ENCODE measurements around the gene POLR1G. TPM values are rescaled to one million over a fixed set of nuclear protein-coding genes. Genes with fewer than 3 reads are reported as not detected.

POLR1G gene
- total and polyA plus RNA-seq, 9 of the 15 experiments (the other 6 are each of a cell fraction or from before 2014, with no cell fraction given) = 3.0 to 50.1 (median 27.4) TPM

DNA sequence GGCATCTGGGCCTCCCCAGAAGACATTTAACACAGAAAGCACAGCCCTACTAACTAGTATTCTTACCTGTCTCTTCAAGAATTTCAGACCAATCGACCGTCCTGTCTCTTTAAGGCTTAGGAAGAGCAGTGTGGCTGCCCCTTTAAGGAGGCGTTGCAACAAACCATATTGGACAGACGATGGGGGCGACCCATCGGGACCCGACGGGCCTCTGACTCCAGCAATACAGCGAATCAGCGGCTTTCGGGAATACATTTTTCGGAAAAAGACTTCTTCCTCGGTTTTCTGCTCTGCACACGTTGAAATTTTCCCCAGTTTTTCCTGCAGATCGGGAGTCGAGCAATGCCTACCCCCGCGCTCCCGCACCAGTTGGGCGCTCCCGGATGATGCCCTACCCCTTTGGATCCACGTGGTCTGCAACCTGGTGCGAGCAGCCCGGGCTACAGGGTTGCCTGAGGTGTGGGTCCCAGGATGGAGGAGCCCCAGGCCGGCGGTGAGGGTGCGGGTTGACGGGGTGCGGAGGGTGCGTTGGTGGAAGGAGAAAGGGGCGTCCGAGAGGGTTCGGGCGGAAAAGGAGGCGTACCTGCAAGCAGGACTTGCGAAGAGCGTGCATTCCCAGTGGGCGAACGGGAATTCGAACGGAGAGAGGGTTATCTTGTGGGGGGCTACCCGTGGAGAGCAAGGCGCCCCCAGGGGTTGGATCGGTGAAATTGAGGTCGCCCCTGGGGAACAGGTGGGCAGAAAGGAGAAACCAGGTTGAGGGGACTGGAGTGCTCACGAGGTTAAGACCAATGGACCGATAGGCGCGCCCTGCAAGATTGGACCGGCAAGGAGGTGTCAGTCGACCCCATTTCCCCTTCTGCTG, at the start of gene POLR1G (continued):
- TF ChIP-seq NFE2L1 (tag; IDR thresholded peaks at IDR 0.05; ENCODE audit: borderline replicate concordance, low read depth) = no peak
- no peak for TF ChIP-seq ZNF778 (CRISPR knock-in tag; IDR thresholded peaks at IDR 0.05)
- TF ChIP-seq, protein P1, sequence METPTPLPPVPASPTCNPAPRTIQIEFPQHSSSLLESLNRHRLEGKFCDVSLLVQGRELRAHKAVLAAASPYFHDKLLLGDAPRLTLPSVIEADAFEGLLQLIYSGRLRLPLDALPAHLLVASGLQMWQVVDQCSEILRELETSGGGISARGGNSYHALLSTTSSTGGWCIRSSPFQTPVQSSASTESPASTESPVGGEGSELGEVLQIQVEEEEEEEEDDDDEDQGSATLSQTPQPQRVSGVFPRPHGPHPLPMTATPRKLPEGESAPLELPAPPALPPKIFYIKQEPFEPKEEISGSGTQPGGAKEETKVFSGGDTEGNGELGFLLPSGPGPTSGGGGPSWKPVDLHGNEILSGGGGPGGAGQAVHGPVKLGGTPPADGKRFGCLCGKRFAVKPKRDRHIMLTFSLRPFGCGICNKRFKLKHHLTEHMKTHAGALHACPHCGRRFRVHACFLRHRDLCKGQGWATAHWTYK (CRISPR knock-in tag; IDR thresholded peaks at IDR 0.05) = 0 out of 2 replicates have a peak, but pooled peaks have one; percentile 44
- TF ChIP-seq, protein P2, sequence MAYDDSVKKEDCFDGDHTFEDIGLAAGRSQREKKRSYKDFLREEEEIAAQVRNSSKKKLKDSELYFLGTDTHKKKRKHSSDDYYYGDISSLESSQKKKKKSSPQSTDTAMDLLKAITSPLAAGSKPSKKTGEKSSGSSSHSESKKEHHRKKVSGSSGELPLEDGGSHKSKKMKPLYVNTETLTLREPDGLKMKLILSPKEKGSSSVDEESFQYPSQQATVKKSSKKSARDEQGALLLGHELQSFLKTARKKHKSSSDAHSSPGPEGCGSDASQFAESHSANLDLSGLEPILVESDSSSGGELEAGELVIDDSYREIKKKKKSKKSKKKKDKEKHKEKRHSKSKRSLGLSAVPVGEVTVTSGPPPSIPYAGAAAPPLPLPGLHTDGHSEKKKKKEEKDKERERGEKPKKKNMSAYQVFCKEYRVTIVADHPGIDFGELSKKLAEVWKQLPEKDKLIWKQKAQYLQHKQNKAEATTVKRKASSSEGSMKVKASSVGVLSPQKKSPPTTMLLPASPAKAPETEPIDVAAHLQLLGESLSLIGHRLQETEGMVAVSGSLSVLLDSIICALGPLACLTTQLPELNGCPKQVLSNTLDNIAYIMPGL (CRISPR knock-in tag; IDR thresholded peaks at IDR 0.05) = no peak; the same call in 1 of the 2 replicates
- TF ChIP-seq FOXJ2 (tag; IDR thresholded peaks at IDR 0.05) = no peak
- TF ChIP-seq ZC3H8 (IDR thresholded peaks at IDR 0.05) = no peak
- no peak for TF ChIP-seq CBX1 (IDR thresholded peaks at IDR 0.05; ENCODE audit: low read depth)
- TF ChIP-seq CCAR2 (IDR thresholded peaks at IDR 0.05; ENCODE audit: low read depth, low read length) = no peak
- TF ChIP-seq, protein P3, sequence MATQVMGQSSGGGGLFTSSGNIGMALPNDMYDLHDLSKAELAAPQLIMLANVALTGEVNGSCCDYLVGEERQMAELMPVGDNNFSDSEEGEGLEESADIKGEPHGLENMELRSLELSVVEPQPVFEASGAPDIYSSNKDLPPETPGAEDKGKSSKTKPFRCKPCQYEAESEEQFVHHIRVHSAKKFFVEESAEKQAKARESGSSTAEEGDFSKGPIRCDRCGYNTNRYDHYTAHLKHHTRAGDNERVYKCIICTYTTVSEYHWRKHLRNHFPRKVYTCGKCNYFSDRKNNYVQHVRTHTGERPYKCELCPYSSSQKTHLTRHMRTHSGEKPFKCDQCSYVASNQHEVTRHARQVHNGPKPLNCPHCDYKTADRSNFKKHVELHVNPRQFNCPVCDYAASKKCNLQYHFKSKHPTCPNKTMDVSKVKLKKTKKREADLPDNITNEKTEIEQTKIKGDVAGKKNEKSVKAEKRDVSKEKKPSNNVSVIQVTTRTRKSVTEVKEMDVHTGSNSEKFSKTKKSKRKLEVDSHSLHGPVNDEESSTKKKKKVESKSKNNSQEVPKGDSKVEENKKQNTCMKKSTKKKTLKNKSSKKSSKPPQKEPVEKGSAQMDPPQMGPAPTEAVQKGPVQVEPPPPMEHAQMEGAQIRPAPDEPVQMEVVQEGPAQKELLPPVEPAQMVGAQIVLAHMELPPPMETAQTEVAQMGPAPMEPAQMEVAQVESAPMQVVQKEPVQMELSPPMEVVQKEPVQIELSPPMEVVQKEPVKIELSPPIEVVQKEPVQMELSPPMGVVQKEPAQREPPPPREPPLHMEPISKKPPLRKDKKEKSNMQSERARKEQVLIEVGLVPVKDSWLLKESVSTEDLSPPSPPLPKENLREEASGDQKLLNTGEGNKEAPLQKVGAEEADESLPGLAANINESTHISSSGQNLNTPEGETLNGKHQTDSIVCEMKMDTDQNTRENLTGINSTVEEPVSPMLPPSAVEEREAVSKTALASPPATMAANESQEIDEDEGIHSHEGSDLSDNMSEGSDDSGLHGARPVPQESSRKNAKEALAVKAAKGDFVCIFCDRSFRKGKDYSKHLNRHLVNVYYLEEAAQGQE (IDR thresholded peaks at IDR 0.05; ENCODE audit: borderline replicate concordance) = no peak
- TF ChIP-seq, protein P3 (CRISPR knock-in tag; IDR thresholded peaks at IDR 0.05; ENCODE audit: low read depth) = peak; percentile 48; the same call in 1 of the 2 replicates
- TF ChIP-seq ZNF347 (CRISPR knock-in tag; IDR thresholded peaks at IDR 0.05; ENCODE audit: low read depth) = no peak
- TF ChIP-seq, protein P4, sequence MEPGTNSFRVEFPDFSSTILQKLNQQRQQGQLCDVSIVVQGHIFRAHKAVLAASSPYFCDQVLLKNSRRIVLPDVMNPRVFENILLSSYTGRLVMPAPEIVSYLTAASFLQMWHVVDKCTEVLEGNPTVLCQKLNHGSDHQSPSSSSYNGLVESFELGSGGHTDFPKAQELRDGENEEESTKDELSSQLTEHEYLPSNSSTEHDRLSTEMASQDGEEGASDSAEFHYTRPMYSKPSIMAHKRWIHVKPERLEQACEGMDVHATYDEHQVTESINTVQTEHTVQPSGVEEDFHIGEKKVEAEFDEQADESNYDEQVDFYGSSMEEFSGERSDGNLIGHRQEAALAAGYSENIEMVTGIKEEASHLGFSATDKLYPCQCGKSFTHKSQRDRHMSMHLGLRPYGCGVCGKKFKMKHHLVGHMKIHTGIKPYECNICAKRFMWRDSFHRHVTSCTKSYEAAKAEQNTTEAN (CRISPR knock-in tag; IDR thresholded peaks at IDR 0.05) = no peak
- 0 out of 4 replicates have a peak, but pooled peaks of 1 of the 2 experiments have one; percentile 18 for TF ChIP-seq ETV6 (IDR thresholded peaks at IDR 0.05; ENCODE audit: borderline replicate concordance in 1 of 2, low read depth in 2 of 2, low read length in 1 of 2)
- no peak for TF ChIP-seq ETV6 (CRISPR knock-in tag; IDR thresholded peaks at IDR 0.05; ENCODE audit: borderline replicate concordance)

Data from K562 (cell line).